HG02759 (cell line): ENCODE measurements around the gene ANKRD23.
"Not testable (repeated sequence)": the region's sequence is repeated elsewhere in the genome, so short reads cannot be mapped to it uniquely, and the experiment has no call there.

Source experiments
- ATAC-seq: cut with Tn5 transposase; IDR thresholded peaks from one replicate; pipeline ENCODE4 v1.9.1; 2021; ENCODE audit warnings: mild to moderate bottlenecking, moderate library complexity; ENCODE audit not compliant: unreplicated experiment

Gene ANKRD23

GRCh38 chr2:96843538-96844268 lies at the start of gene ANKRD23:
ANKRD23 (minus strand) TSS chr2:96844021; CDS start chr2:96843992, 29 bp downstream.
- ATAC-seq: no peak

GRCh38 chr2:96891591-96892333 lies 47.9 kb upstream of the ANKRD23 start:
- no peak for ATAC-seq

- ATAC-seq: no peak
These were observed 47.0 kb upstream of the ANKRD23 start for GRCh38 chr2:96890726-96891385.

- no peak for ATAC-seq
These were observed 46.4 kb upstream of the ANKRD23 start for GRCh38 chr2:96890252-96890651.

- not testable (repeated sequence) for ATAC-seq
These were observed 45.7 kb upstream of the ANKRD23 start for GRCh38 chr2:96889502-96889901.

- no peak for ATAC-seq
These were observed 44.5 kb upstream of the ANKRD23 start for GRCh38 chr2:96888072-96889011.

GRCh38 chr2:96887493-96888012 lies 43.7 kb upstream of the ANKRD23 start:
- no peak for ATAC-seq

- ATAC-seq: no peak
These were observed 41.9 kb upstream of the ANKRD23 start for GRCh38 chr2:96885432-96886347.

GRCh38 chr2:96884299-96885094 lies 40.7 kb upstream of the ANKRD23 start:
- no peak for ATAC-seq

GRCh38 chr2:96883306-96883705 lies 39.5 kb upstream of the ANKRD23 start:
- no peak for ATAC-seq

GRCh38 chr2:96882906-96883305 lies 39.1 kb upstream of the ANKRD23 start:
- no peak for ATAC-seq

GRCh38 chr2:96882230-96882629 lies 38.4 kb upstream of the ANKRD23 start:
- no peak for ATAC-seq

GRCh38 chr2:96881349-96882195 lies 37.8 kb upstream of the ANKRD23 start:
- ATAC-seq: no peak

GRCh38 chr2:96880891-96881273 lies 37.1 kb upstream of the ANKRD23 start:
- no peak for ATAC-seq

- ATAC-seq: no peak
These were observed 35.8 kb upstream of the ANKRD23 start for GRCh38 chr2:96879545-96880040.

- no peak for ATAC-seq
These were observed 35.1 kb upstream of the ANKRD23 start for GRCh38 chr2:96878796-96879544.

GRCh38 chr2:96878171-96878570 lies 34.4 kb upstream of the ANKRD23 start:
- ATAC-seq: no peak
